GM19035 (cell line): ENCODE data around the gene UBTF.
"Not testable (repeated sequence)": the region's sequence is repeated elsewhere in the genome, so short reads cannot be mapped to it uniquely, and the experiment has no call there.

Experiments
- ATAC-seq: cut with Tn5 transposase; IDR thresholded peaks from one replicate; pipeline ENCODE4 v1.9.1; 2021; ENCODE audit not compliant: unreplicated experiment

The UBTF gene

DNA sequence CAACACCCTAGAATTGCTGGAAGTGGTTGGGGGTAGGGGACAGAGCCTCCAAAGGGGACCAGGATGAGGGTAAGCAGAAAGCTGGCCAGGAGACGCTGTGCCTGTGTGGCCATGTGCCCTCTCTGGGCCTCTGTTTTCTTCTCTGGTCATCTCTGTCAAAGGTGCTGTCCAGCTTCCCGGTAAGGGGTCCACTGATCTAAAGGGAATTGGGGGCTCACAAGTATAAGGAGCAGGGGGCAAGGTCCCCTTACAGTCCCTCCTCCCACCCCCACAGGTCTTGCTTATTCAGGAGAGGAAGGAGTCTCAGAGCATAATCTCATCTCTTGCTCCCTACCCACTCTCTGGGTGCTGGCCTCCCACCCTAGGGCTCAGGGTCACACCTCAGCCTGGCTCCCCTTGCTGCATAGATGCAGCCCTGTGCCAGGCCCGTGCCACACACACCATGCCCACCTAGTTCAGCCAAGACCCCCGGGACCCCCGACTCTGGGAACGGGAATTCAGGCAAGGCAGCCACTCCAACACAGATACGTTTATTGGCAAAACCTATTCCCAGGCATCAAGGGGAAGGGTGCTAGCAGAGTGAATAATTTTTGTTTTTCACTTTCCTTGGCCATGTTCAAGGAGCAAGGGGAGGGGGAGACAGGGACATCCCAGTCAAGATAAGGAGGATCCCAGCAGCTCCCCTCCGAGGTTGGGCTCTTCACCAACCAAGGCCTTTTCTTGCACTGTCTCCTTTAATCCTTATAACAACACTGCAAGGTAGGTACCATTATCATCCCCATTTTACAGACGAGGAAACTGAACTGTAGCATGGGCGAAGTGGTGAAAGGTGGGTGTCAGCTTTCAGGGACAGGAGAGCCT, 28.6 kb upstream of the UBTF start:
- ATAC-seq: no peak

DNA sequence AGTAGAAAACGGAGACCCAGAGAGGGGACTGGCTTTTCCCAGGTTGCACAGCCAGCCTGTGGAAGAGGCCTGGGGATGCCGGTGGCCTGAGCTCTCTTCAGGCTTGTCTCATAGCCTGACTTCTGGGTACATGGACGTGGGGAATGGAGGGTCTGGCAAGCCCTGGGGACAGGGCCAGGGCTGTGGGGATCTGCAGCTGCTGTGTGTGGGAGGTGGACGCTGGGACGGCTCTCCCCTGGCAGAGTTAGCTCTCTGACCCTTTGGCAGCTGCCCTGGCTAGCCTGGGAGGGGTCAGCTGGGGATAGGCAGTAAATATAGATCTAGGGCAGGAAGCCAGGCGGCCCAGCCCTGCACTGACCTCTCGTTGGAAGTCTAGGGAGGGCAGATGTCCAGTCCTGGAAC, 28.0 kb upstream of the UBTF start:
- no peak for ATAC-seq

DNA sequence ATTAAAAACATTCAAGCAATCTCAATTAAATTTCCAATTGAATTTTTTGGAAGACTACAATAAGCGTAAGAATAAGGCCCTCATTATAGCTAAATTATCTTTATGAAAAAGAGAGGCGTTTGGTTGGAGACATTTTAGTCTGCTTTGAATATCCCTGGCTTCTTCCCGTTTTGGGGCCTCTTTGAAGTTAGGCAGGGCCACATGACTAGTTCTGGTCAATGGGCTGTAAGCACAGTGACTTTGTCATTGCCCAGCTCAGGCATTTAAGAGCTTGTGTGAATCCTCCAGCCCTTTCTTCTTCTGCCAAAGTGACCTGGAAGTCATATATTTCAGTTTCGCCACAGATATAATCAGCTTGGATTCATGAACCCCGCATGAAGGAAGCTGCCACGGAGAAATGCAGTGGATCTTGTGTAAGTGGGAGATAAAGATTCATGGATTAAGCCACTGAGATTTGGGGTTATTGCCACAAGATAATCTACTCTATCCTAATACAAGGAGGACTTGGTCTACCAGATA, 21.7 kb upstream of the UBTF start:
- ATAC-seq: no peak

DNA sequence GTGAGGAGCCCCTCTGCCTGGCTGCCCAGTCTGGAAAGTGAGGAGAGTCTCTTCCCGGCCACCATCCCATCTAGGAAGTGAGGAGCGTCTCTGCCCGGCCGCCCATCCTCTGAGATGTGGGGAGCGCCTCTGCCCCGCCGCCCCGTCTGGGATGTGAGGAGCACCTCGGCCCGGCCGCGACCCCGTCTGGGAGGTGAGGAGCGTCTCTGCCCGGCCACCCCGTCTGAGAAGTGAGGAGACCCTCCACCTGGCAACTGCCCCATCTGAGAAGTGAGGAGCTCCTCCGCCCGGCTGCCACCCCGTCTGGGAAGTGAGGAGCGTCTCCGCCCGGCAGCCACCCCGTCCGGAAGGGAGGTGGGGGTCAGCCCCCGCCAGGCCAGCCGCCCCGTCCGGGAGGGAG, 18.4 kb upstream of the UBTF start:
- not testable (repeated sequence) for ATAC-seq

DNA sequence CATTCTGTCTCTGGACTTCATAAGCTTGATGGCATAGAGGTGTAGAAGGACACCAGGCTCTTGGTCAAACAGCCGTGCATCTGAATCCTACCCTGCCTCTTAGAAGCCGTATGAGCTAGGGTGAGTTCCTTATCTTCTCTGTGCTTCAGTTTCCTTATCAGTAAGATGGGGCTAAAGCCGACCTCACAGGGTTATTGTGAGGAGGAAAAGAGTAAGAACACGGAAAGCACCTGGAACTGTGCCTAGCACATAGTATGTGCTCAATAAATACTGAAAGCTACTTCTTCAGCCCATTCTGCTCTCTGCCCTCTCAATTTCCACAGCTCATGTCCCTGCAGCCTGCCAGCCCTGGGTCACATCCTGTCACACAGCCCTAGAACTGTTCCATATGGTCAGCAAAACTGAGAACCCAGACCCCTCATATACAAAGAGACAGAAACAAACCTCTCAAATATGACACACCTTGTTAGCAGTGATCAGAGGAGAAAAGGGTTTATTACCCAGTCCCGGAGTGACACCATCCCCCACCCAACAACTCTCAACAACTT, 17.0 kb upstream of the UBTF start:
- ATAC-seq: no peak

DNA sequence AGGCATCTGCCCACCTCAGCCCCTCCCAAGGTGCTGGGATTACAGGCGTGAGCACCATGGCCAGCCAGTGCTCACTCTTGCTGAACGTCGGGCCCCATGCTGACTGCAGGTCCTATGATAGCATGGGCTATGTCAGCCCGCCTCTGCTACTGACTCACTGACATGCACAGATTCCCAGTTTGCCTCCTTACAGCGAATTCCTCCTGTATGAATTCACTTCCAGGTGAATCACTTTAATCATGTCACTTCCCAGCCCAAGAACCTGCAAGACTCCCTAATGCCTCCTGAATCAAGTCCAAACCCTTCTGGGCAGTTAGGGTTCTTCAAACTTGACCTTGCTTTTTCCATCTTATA, 16.1 kb upstream of the UBTF start:
- ATAC-seq: no peak

DNA sequence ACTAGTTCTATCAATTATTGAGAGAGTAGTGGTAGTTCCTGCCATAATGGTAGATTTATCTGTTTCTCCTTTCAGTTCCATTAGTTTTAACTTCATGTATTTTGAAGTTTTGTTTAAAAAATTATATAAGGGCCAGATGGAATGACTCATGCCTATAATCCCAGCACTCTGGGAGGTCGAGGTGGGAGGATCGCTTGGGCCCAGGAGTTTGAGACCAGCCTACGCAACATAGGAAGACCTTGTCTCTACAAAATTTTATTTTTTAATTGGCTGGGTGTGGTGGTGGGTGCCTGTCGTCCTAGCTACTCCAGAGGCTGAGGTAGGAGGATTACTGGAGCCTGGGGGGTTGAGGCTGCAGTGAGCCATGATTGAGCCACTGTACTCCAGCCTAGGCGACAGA, 14.1 kb upstream of the UBTF start:
- ATAC-seq: no peak

DNA sequence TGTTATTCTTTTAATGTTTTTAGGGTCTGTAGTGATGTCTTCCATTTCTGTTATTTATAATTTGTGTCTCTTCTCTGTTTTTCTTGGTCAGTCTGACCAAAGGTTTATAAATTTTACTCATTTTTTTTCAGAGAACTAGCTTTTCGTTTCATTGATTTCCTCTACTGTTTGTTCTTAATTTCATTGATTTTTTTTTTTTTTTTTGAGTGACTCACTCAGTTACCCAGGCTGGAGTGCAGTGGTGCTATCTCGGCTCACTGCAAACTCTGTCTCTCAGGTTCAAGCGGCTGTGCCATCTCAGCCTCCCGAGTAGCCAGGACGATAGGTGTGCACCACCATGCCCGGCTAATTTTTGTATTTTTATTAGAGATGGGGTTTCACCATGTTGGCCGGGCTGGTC, 12.6 kb upstream of the UBTF start:
- no peak for ATAC-seq

DNA sequence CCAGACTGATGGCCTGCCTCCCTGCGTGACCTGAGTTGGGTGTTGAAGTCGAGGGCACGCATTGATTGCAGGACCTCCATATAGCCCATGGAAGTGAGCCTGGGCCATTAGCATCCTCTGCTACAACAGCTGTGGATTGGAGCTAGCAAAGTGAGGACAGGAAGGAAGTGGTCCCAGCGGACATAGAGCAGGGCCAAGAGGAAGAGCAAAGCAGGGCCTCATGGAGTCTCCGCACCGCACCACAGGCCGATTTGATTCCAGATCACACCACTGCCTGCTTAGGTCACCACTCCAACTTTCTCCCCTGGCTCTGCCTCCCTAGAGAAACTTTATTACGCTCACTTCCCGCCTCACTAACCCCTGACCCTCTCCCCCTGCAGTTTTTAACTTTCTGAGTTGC, 10.7 kb upstream of the UBTF start:
- no peak for ATAC-seq

DNA sequence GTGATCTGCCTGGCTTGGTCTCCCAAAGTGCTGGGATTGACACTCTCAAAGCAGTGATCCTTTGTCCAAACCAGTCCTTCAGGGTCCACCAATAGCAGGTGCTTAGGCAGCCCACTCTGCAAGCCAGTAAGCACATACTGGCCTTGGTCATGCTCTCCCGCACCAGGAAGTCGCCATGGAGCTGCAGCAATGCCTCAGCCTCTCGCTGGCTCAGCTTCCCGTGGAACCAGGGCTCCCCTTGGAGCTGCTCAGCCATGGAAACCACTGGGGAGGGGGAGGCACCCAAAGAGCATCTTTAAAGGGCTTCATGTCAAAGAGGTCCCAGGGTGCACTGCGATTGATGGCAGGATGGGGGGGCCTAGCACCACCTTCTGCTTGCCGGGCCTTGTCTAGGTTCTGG, 9.6 kb upstream of the UBTF start:
- no peak for ATAC-seq

DNA sequence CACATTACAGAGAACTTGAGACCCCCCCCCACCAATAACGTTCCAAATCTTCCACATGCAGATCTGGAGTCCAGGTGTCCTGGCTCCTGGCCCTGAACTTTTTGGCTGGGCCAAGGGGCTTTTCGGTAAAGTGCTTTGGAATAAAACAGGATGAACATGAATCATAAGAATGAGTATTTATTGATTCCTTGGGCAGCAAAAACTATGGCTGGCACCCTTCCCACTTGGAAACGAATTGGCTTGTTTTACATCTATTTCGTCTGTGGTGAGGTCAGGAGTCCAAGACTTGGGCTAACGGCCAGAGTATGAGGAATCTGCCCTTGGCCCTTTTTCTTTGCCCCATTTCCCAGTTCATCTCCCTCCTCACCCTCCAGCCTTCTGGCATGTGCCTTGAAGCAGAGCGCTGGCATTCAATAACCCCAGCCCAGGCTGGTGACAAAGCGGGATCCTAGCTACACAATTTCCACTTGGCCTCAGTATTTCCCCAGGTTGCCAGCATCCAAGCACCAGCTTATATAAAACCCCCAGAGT, 4.1 kb upstream of the UBTF start:
- ATAC-seq: no peak

DNA sequence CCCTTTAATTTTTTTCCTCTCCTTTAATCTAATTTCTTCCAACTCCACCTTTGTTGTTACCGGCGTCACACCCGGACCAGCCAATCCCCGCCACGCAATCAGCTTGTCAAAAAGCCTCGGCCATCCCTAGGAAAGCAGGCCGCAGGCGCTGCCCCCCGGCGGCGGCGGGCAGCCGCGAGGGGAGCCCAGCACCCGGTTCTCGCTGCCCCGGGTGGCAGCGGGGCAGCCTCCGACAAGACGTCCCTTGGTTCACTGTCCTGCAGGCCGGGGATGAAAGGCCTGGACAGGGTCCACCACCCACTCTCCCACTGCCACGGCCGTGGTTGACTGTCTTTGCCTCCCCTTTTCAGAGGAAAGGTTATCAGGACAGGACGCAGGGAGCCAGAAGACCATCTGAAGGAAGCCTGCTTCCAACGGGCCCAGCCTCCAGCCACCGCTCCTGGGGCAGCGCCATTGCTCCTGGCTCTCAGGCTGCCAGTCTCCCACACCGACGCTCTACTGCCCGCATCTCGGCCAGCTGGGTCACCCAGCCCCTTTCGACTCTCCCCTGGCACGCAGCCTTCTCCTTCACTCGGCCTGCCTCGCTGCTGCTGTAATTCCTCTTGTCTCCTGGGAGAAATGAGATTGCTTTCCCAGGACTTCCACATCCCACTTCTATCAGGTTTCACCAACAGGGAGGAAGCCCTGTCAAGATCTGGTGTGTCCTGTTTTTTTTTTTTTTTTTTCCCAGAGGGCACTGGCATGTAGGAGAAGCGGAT, 2.8 kb upstream of the UBTF start:
- ATAC-seq: no peak

DNA sequence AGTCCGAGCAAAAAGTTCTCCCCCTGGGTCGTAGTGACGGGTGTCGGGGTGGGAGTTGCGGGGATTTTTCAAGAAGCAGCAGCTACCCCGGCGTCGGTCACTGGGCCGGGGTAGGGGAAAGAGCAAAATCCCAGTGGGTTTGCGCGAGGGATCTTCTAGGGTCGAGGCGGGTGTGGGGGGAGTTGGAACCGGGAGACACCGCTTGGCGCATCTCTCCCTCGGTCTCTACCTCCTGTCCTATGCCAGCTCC, 2.3 kb upstream of the UBTF start:
- no peak for ATAC-seq

DNA sequence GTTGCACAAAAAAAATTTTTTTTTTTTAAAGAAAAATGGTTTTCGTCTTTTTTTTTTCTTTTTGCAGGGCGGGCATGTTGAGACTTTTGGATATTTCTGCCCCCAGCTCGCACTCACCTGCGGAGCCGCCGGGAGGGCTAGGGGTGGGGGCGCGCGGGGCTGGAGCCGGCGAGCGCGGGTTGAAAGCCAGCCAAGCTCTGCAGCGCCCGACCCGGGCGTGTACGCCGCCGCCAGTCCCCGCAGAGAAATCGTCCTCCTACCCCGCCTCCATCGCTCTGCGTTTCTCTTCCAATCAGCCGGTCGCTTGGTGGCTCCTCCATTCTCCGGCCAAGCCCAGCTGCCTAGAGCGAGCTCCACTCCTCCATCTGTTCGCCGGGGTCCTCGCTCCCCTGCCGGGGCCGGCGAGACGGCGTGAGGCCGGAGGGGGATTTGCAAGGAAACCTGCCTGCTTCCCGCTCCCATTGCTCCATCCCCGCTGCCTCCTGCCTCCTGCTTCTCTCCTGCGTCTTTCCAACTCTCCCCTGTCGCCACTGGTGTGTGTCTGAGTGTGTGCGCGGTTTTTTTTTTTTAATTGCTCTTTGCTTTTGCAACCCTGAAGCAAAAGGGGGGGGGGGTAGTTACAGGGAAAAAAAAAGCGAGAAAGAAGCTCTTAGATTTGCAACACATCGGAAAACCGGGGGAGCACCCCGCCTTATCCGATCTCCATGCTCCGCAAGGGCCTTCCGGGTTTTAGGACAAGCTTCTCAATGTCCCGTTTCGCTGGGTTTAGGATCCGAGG, 1.8 kb upstream of the UBTF start:
- no peak for ATAC-seq

DNA sequence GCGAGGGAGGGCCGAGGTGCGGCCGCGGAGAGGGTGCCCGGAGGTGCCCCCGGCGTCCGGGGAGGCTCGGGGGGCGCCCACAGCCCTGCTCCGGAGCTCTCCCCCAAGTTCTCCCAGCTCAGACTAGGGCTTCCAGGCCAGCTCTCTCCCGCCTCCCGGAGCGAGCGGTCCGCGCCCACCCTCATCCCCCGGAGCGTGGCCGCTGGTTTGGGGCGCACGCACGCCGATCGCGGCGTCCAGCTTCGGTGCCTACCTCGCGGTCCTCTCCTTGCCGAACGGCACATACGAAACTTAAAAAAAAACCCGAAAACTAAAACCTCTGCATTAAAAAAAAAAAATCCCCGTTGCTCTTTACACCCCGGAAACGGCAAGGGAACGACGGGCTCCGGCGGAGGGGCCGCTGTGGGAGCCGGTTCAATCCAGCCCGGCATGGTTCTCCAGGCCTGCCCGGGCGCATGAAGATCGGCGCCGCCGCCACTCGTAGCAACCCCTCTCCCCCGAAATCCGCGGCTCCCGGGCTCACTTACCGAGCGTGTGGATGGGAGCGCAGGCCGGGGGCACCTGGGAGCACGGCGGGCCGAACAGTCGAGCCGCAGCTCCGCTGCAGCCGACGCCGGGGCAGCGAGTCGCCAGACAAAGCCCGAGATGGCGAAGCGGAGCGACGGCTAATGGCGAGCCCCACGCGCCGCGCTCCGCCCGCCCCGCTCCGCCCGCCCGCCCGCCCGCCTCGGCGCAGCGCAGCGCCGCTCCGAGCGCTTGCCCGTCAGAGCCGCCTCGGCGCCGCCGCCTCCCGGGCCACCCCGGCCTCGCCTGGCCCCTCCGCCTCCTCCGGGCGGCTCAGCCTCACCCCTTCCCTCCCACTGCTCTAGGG, 973 bp upstream of the UBTF start:
- no peak for ATAC-seq

DNA sequence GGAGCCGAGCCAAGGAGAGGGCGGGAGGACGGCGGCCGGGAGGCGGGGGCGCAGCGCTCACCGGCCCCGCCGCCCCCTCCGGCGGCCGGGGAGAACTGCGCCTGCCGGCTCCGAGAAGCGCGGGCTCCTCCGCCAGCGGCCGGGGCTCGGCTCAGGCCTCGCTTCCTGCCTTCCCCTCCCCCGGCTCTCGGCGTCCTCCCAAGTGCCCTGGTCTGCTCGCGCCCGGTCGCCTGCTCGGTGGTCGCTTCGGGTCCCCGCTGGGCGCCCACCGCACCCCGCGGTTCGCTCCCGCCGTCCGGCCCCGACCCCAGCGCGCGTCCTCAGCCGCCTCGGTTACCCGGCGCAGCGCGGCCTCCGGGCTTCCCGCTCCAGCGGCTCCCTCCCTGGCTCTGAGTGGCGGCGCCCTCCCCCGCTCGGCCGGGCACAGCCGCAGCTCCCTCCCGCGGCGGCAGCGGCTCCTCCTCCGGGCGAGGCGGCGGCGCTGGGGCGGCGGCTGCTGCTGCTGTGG, 313 bp downstream of the UBTF start:
- ATAC-seq: peak; percentile 42

DNA sequence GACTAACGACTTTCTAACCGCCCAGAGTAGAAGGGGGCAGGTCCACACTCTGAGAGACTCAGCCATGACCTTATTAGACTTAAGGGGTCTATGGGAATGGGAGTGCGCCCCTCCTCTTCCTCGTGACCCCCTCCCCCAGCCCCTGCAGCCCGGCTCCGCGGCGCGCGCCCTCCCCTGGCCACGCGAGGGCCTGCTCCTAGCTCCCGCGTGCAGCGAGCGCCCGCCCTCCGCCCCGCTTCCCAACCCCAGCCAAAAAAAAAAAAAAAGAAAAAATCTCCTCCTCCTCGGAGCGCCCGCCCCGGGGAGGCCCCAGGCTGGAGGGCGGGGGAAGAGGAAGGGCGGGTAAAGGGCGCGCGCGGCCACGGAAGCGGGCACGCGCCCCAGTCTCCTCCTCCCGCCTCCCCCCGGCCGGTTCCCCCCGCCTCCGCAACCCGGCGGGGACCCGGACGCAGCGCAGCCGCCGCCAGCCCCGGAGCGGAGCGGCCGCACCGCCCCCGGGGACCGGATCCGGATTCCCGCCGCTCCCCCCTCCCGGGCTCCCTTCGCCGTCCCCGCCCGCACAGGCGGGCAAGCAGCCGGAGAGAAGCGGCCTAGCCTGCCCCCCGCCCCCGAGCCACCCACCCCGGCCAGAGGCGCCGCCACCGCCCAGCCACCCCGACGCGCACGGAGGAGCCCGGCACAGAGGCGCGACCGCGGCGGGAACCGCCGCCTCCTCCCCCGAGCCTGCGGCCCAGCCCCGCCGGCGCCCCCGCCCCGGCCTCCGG, 949 bp downstream of the UBTF start:
- peak; percentile 40 for ATAC-seq

DNA sequence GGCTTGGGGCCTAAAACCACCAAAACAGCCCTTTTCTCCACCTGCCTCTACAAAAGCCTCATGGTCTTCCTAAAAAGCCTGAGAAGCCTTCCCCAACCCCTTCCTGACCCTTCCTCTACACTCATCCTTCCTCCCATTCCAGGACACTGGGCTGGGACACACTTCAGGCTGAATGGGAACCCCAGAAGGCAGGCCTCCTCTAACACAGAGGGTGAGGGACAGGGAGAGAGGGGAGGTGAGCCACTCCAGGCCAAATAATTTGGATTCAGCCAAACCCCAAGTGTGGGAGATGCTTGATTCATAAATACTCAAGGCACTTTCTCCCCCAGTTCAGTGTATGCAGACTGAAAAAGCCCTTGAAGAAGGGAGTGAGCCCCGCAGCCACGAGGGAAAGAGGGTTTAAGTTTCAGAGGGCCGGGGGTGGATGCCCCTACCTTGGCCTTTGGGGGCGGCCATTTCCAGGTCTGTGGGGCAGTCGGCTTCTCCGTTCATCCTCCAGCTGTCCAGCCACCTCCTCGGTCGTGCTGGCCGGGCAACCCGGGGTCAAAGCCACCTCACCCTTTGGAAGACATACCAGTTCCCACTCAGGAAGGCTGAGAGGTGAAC, 1.6 kb downstream of the UBTF start:
- no peak for ATAC-seq

DNA sequence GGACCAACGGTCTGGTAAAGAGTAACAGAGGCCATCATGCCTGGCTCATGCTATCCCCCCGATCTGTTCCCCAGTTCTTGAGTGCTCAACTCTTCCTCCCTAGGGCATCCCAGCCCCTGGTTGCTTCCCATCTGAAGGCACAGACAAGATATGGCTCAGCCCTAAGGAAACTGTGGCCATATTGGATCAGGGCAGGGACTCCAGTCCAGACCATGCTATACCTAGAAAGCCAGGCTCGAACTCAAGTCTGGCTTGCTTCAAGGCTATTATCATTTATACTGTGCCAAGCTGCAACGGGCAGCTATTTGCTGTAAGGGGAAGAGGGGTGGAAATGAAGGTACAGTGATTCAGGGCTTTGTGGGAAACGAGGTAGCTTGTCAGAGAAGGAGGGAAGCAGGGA, 2.8 kb downstream of the UBTF start:
- ATAC-seq: no peak
